Raji (cell line): Measurements from ENCODE around the gene TRIP12.

ENCODE experiments used
- POLR2A ChIP-seq: IDR thresholded peaks from 2 replicates; pipeline ENCODE4 v1.6.1; 2011; ENCODE audit warnings: low read depth, low read length, control low read depth; ENCODE audit not compliant: insufficient read depth

TRIP12 gene

DNA sequence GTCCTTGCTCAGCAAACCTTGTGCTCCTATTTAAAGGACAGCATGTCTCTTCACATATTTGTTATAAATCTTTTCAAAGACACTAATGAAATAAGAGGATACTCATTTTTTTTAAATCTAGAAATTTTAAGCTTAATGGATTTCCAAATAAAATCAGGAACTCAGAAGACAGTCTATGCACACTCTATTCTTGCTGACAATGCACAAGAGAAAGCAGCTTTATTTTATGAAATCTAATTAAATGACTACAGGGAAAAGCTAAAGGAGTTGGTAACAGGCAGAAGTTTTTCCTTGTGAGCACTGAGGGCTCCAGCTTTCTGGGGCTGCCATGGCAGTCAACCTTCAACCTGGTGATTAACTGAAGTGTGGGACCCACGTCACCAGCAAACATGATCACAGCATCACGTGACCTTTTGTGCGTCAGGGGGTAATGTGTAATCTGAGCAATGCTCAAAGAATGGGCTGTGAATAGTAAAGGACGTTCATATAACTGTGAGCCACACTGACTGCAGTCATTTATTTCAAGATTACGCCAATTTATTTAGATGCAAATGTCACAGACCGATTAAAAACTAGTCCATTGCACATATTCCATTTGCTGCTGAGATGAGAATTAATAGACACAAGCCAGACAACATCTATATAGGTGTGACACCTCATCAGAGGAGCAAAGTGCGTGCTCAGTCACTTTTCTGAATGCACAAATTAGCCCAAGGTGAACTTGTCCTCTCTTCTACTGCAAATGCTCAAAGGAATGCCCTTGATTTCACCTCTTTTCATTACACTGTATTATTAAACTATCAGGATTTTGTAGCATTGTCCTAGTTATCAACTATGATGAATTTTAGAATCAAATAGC lies 195.9 kb downstream of the TRIP12 start:
- TF ChIP-seq POLR2A: no peak

DNA sequence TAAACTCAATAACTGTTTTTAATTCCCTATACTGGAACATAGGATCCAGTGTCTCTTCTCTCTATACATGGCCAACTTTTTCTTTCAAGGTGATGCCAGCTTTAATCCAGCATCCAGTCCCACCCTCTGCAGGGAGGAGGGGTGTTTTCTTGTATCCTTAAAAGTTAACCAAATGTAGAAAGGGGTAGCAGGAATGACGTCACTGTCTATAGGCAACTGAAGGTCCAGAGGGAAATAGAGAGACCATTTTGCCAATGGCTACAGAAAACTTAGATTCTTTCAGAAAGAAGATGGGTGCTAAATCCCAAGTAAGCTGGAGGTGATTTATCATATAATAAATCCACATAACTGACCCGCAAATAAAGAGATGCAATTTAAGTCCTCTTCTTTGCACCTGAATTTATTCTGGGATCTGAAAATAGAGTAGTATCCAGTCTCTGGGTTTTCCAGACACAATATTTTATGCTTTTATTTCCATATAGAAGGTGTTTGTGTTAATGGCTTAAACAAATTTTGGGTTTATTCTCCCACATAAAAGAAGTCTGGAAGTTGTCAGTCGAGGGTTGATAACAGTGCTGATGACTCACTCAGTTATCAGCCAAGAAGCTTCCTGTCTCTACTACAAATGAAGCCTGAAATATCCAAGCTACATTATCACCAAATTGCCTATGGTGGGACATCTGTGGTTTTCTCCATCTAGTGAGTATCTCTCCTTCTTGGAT lies 201.7 kb downstream of the TRIP12 start:
- TF ChIP-seq POLR2A: no peak

DNA sequence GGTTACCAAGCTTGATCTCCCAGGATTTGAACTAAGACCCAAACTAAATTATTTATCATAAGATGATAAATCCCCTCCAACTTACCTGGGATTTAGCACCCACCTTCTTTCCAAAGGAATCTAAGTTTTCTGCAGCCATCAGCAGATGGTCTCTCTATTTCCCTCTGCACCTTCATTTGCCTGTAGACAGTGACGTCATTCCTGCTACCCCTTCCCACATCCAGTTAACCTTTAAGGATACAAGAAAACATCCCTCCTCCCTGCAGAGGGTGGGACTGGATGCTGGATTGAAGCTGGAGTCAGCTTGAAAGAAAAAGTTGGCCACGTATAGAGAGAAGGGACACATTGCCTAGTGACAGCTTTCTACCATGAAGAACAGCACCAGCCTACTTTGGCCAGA lies 203.8 kb downstream of the TRIP12 start:
- no peak for TF ChIP-seq POLR2A

DNA sequence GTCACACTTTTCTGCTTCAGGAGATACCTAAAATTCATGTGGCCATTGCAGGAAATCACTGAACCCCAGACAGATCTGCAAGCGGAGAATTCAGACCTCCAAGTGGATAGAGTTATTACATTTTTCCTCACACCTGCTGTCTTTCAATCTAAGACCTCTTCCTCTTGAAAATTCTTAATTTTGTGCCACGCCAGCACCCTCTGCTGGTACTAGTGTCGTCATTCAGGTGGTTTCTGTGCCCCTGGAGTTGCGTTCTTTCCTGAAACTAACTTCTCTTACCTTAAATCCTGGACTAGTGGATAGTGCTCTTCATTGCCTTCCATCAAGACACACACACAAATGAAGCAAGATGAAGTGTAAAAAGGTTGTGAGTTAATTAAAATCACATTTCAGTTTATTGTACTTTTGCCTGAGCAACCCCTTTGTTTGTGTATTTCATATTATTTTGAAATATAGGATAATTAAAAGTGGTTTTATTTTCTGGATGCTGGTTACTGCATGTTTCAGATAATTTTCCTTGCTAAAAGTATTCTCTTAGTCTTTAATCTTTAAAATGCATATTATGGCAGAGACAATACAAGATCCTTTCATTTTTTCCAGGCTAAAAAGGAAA lies 205.8 kb downstream of the TRIP12 start:
- no peak for TF ChIP-seq POLR2A

DNA sequence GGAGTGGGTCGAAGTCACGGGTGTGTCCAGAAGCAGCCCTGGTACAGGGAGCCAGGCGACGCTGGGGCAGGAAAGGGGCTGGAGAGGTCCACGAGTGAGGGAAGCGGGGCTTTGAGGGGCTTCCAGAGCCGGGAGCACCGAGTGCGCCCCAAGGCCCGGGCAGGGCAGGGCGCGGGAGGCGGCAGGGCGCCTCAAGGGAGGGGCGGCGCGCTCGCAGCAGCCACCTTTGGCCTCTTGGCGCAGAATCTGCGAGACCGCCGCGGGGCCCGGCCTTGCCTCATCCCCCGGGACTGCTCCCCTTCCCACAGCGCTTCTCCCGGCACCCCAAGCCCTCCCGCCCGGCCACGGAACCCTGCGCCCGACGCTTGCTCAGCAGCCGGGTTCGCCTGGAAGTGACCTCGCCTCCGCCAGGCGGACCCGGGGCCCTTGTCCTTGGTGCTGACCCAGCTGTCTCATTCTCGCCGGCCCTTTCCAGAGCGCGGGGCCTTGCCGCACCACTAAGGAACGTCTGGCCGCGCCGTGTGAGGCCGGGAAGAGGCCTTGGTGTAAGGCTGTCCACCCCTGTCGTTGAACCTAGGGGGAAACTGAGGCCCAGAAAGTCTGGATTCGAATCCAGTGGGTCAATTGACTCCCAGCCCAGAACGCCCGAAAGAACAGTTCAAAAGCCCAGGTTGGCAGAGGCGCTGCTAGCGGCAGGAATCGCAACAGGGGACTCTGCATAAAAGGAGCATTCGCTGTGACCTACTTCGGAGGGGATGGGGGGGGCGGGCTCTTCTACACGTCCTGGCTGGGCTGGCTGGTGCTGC lies 206.9 kb downstream of the TRIP12 start:
- TF ChIP-seq POLR2A: no peak

DNA sequence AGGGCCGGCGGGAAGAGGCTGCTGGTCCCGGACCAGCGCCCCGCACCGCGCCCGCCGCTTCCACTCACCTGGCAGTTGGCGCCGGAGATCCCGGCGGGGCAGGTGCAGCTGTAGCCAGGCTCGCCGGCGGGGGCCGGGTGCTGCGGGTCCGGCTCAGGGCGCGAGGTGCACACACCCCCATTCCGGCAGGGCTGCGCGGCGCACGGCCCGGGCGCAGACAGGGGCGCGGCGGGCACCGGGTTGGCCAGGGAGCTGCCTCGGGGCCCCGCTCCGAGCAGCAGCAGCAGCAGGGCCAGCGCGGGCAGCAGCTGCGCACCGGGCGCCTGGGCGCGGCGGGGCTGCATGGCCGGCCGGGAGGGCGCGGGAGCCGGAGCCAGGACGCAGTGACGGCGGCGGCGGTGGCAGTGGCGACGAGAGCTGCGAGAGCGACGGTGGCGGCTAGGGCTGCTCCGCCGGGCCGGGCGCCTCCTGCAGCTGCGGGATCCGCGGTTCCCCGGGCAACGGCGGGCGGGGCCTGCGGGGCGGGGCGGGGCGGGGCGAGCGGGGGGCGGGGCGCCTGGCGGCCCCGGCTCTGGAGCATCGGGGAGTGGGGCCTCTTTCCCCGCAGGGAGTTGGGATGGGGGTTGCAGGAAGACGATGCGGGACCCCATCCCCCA lies 207.6 kb downstream of the TRIP12 start, which contains the start of gene DNER:
TSS of gene DNER (minus strand) at position 476 of the 656 bp plus-strand sequence. CDS start at position 344, 132 bp downstream.
- no peak for TF ChIP-seq POLR2A
